Spleen (tissue), 7 donors: ENCODE measurements around the gene CDC25A.

Source experiments
- CTCF ChIP-seq, 11 experiments: fragments of 200-600 bp in 7 of 11; fragments of 450-650 bp in 4 of 11; sonication (generic) in 4 of 11; IDR thresholded peaks in 8 of 11; conservative IDR thresholded peaks in 3 of 11; 1 replicate in 7 of 11; 2 replicates in 4 of 11; pipeline versions ENCODE4 v1.4.0 to v1.8.0; 2016 to 2021; ENCODE audit warnings: antibody characterized with exemption in 11 of 11, inconsistent platforms in 4 of 11, mild to moderate bottlenecking in 1 of 11
- POLR2A ChIP-seq, 3 donors: fragments of 450-650 bp; IDR thresholded peaks; one replicate each; pipeline ENCODE4 v1.5.1; 2017; ENCODE audit warnings: antibody characterized with exemption in 3 of 3, mild to moderate bottlenecking in 1 of 3
- donor health status: DM: no; HTN: no; CAD: no; lungs with moderate emphysema.
- donor health status: DM: no; HTN: no; CAD: no.
- donor health status: DM: no; HTN: no; CAD: no.

- TF ChIP-seq CTCF (IDR thresholded peaks at IDR 0.05 in 8 of 11, conservative IDR thresholded peaks at IDR 0.05 in 3 of 11) (no peak), POLR2A (IDR thresholded peaks at IDR 0.05) (no peak)
Observed at GRCh38 chr3:48110463-48110862, 77.8 kb downstream of the CDC25A start.
